OCI-LY3 (cell line): ENCODE results near the gene HSPD1.

Experiments used
- H2AFZ ChIP-seq: fragments of 200-600, 300-600 bp; shearing (Covaris generic); 2 replicates; pipeline ENCODE4 v1.6.0; 2014; ENCODE audit warnings: antibody characterized with exemption, low read depth, low read length
- H3K27ac ChIP-seq: fragments of 200-600, 300-600 bp; sonication (generic); 2 replicates; pipeline ENCODE4 v1.5.1; 2014; ENCODE audit warnings: mild to moderate bottlenecking, low read length, moderate library complexity, mixed read lengths
- H3K27me3 ChIP-seq: fragments of 200-600, 300-600 bp; sonication (generic); 2 replicates; pipeline ENCODE4 v1.6.1; 2014; ENCODE audit warnings: low read depth, low read length, mixed read lengths
- H3K36me3 ChIP-seq: fragments of 200-600, 300-600 bp; sonication (generic); replicated peaks from 2 replicates; pipeline ENCODE3; 2014; ENCODE audit warnings: low read depth, low read length, mixed read lengths
- H3K4me1 ChIP-seq: fragments of 300-600, 200-600 bp; sonication (generic); 2 replicates; pipeline ENCODE4 v1.6.1; 2014; ENCODE audit warnings: low read length, mixed read lengths
- H3K4me2 ChIP-seq: fragments of 200-600, 300-600 bp; sonication (generic); 2 replicates; pipeline ENCODE4 v1.6.1; 2014; ENCODE audit warnings: low read length, mixed read lengths
- H3K4me3 ChIP-seq: fragments of 300-600, 200-600 bp; sonication (generic); 2 replicates; pipeline ENCODE4 v1.5.1; 2014; ENCODE audit warnings: antibody characterized with exemption, mild to moderate bottlenecking, low read length, moderate library complexity
- H3K79me2 ChIP-seq: fragments of 300-600, 200-600 bp; shearing (Covaris generic); 2 replicates; pipeline ENCODE4 v1.6.1; 2014; ENCODE audit warnings: mild to moderate bottlenecking, low read length, mixed read lengths
- H3K9ac ChIP-seq: fragments of 300-600, 200-600 bp; shearing (Covaris generic); 2 replicates; pipeline ENCODE4 v1.6.0; 2014; ENCODE audit warnings: mild to moderate bottlenecking, low read length, moderate library complexity
- H3K9me3 ChIP-seq: fragments of 200-600, 300-600 bp; shearing (Covaris generic); 2 replicates; pipeline ENCODE4 v1.6.1; 2014; ENCODE audit warnings: low read length, mixed read lengths; ENCODE audit not compliant: insufficient read depth
- H4K20me1 ChIP-seq: fragments of 200-600, 300-600 bp; sonication (generic); 2 replicates; pipeline ENCODE4 v1.6.1; 2016; ENCODE audit warnings: low read length, mixed read lengths; ENCODE audit not compliant: insufficient read depth
- CTCF ChIP-seq: fragments of 200-600, 300-600 bp; sonication (generic); IDR thresholded peaks from 2 replicates; pipeline ENCODE4 v1.5.1; 2014; ENCODE audit warnings: antibody characterized with exemption, low read length, low read depth
- EZH2phosphoT487 ChIP-seq: fragments of 200-600 bp; shearing (Covaris generic); IDR thresholded peaks from 2 replicates; pipeline ENCODE4 v1.6.1; 2018; ENCODE audit warnings: antibody characterized with exemption, mixed run types, low read depth

The HSPD1 gene

DNA sequence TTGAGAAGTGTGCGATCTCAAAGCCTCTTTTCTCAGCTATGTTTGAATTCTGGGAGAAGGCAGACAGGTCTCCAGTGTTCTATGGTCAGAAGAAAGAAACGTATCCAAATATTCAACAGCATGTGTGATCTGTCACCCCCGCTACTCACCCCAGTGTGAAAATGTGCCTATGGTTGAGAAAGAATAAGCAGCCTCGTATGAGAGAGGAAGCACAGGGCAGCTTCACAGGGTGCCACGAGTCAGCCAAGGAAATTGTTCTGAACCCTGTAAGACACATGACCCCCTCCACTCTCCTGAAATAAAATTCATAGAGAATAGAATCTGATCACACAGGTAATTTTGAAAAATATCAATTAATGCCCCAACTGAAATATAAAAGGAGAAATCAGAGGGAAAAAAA lies 56.8 kb downstream of the HSPD1 start:
- TF ChIP-seq EZH2phosphoT487 (no peak), CTCF (no peak)
- Histone ChIP-seq H3K27me3 (no peaks in the 10 kb centered on the region), H3K27ac (no peak overlapping the region), H3K9me3 (no peaks in the 10 kb centered on the region), H3K9ac (no peak overlapping the region), H4K20me1 (no peaks in the 10 kb centered on the region), H3K79me2 (no peaks in the 10 kb centered on the region), H3K4me2 (no peak overlapping the region), H3K36me3 (no peaks in the 10 kb centered on the region), H2AFZ (peak overlapping the region; percentile 36), H3K4me3 (no peak overlapping the region), H3K4me1 (no peaks in the 10 kb centered on the region)

- H3K9me3 ChIP-seq: no peaks in the 10 kb centered on the region
- H3K27me3 ChIP-seq: no peaks in the 10 kb centered on the region
- H3K4me2 ChIP-seq: no peak overlapping the region
- no peak overlapping the region for H3K9ac ChIP-seq
- H4K20me1 ChIP-seq: peaks cover 19% of the 10 kb centered on the region
- TF ChIP-seq CTCF: no peak
- TF ChIP-seq EZH2phosphoT487: no peak
- no peak overlapping the region for H3K27ac ChIP-seq
- no peaks in the 10 kb centered on the region for H3K36me3 ChIP-seq
- H2AFZ ChIP-seq: no peak overlapping the region
- H3K79me2 ChIP-seq: peaks cover 38% of the 10 kb centered on the region
- H3K4me3 ChIP-seq: no peak overlapping the region
- H3K4me1 ChIP-seq: peaks cover 19% of the 10 kb centered on the region
Observed at GRCh38 chr2:197437380-197437779, 62.3 kb downstream of the HSPD1 start.
